Measurements from ENCODE around the gene PCDHB8. TPM values are rescaled to one million over a fixed set of nuclear protein-coding genes. Genes with fewer than 3 reads are reported as not detected.
A peak's percentile ranks its signal among the peaks of the same experiment; 100 is the strongest.
"Not testable (repeated sequence)": the region's sequence is repeated elsewhere in the genome, so short reads cannot be mapped to it uniquely, and the experiment has no call there.

The PCDHB8 gene
- total RNA-seq, 1 experiment from 2014 or later, result not detected

DNA sequence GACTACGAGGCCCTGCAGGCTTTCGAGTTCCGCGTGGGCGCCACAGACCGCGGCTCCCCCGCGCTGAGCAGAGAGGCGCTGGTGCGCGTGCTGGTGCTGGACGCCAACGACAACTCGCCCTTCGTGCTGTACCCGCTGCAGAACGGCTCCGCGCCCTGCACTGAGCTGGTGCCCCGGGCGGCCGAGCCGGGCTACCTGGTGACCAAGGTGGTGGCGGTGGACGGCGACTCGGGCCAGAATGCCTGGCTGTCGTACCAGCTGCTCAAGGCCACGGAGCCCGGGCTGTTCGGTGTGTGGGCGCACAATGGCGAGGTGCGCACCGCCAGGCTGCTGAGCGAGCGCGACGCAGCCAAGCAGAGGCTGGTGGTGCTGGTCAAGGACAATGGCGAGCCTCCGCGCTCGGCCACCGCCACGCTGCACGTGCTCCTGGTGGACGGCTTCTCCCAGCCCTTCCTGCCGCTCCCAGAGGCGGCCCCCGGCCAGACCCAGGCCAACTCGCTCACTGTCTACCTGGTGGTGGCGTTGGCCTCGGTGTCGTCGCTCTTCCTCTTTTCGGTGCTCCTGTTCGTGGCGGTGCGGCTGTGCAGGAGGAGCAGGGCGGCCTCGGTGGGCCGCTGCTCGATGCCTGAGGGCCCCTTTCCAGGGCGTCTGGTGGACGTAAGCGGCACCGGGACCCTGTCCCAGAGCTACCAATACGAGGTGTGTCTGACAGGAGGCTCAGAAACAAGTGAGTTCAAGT, 6.7 kb downstream of the PCDHB8 start:
- DNase-seq (ENCODE audit: low spot score), result not testable (repeated sequence)

DNA sequence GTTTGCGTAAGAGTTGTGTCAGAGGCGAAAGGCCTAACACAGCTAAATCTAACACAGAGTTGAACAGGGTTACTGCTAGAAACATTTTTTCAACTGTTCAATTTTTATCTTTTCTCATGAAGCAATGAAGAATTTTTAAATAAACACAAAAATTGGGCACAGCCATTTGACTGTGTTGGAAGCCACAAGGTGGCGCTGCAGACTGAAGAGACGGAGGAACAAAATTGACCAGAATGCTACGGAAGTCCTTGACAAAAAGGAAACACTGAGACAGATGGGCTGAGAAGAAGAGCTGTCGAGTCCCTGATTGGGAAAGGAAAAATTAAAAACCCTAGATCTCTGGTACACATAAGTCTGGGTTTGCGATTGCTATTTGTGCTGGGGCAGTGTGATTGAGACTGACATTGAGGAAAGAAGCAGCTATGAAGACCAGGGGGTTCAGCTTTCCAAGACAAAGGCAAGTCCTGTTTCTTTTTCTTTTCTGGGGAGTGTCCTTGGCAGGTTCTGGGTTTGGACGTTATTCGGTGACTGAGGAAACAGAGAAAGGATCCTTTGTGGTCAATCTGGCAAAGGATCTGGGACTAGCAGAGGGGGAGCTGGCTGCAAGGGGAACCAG, 9.4 kb downstream of the PCDHB8 start, which contains the start of gene PCDHB9:
Gene PCDHB9 (plus strand): TSS at position 265 of the 616 bp plus-strand sequence. CDS start 158 bp downstream, at position 423.
- DNase-seq (ENCODE audit: low spot score), result no peak

DNA sequence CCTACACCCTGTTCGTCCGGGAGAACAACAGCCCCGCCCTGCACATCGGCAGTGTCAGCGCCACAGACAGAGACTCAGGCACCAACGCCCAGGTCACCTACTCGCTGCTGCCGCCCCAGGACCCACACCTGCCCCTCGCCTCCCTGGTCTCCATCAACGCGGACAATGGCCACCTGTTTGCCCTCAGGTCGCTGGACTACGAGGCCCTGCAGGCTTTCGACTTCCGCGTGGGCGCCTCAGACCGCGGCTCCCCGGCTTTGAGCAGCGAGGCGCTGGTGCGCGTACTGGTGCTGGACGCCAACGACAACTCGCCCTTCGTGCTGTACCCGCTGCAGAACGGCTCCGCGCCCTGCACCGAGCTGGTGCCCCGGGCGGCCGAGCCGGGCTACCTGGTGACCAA, 11.1 kb downstream of the PCDHB8 start:
- not testable (repeated sequence) for DNase-seq (ENCODE audit: low spot score)

DNA sequence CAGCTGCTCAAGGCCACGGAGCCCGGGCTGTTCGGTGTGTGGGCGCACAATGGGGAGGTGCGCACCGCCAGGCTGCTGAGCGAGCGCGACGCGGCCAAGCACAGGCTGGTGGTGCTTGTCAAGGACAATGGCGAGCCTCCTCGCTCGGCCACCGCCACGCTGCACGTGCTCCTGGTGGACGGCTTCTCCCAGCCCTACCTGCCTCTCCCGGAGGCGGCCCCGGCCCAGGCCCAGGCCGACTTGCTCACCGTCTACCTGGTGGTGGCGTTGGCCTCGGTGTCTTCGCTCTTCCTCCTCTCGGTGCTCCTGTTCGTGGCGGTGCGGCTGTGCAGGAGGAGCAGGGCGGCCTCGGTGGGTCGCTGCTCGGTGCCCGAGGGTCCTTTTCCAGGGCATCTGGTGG, 11.5 kb downstream of the PCDHB8 start:
- DNase-seq (ENCODE audit: low spot score), result not testable (repeated sequence)

DNA sequence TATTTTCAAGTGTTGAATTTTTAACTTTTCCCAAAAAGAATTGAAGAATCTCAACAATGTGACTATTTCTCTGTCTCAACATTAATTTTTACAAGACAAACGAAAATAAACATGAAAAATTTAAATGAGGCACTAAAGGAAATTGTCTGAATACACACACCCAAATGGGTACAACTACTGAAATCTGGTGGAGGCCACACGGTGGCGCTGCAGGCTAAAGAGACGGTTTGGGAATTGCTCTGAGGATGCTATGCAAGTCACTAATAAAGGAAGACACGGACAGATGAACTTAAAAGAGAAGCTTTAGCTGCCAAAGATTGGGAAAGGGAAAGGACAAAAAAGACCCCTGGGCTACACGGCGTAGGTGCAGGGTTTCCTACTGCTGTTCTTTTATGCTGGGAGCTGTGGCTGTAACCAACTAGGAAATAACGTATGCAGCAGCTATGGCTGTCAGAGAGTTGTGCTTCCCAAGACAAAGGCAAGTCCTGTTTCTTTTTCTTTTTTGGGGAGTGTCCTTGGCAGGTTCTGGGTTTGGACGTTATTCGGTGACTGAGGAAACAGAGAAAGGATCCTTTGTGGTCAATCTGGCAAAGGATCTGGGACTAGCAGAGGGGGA, 14.6 kb downstream of the PCDHB8 start, which contains the start of gene PCDHB10:
Gene PCDHB10 (plus strand): TSS at position 244 of the 616 bp plus-strand sequence. CDS start 200 bp downstream, at position 444.
- peak; percentile 54 for DNase-seq (ENCODE audit: low spot score)

DNA sequence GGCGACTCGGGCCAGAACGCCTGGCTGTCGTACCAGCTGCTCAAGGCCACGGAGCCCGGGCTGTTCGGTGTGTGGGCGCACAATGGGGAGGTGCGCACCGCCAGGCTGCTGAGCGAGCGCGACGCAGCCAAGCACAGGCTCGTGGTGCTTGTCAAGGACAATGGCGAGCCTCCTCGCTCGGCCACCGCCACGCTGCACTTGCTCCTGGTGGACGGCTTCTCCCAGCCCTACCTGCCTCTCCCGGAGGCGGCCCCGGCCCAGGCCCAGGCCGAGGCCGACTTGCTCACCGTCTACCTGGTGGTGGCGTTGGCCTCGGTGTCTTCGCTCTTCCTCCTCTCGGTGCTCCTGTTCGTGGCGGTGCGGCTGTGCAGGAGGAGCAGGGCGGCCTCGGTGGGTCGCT, 16.7 kb downstream of the PCDHB8 start:
- DNase-seq (ENCODE audit: low spot score), result not testable (repeated sequence)

DNA sequence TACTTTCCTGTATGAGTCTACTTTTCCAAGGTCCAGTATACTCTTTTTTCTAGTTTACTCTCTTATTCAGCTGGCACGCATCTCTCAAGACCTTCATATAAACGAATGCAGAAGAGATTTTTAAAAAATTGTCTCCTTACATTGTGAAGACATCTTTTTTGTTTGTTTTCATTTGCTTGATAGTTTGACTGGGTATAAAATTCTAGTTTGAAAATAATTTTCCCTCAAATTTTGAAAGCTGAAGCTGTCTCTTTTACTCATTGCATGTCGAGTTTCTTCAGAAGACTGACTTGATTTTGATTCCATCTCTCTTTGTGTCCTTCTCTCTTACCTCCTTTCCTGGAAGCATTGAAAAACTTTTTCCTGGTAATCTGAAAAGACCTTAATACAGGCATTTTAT, 18.8 kb downstream of the PCDHB8 start:
- DNase-seq (ENCODE audit: low spot score), result no peak

DNA sequence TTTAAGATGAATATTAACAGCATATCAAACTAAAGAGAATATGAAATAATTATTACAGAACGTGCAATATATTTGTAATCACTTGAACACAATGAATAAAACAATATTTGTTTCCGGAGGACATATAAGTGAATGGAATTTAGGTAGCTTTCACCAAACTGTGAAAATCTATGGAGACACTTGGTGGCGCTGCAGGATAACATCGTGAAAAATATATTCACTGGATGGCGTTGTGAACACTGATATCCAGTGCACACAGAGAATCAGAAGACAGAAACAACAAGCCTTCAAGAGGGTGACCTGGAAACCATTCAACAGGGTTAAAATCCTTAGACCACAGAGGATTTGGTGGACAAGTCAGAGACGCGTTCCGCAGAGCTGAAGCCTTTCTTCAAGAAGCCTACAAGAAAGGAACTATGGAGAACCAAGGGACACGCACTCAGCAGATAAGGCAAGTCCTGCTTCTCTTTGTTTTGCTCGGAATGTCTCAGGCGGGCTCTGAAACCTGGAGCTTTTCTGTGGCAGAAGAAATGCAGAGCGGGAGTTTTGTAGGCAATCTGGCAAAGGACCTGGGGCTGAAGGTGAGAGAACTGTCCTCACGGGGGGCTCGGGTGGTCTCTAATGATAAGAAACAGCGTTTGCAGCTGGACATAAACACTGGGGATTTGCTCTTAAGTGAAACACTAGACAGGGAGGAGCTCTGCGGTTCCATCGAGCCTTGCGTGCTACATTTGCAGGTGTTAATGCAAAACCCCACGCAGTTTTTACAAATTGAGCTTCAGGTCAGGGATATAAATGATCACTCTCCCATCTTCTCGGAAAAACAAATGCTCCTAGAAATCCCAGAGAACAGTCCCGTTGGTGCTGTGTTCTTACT, 22.0 kb downstream of the PCDHB8 start, which contains the start of gene PCDHB11:
Gene PCDHB11 (plus strand): TSS at position 269 of the 877 bp plus-strand sequence. CDS start 148 bp downstream, at position 417.
- DNase-seq (ENCODE audit: low spot score), result no peak

DNA sequence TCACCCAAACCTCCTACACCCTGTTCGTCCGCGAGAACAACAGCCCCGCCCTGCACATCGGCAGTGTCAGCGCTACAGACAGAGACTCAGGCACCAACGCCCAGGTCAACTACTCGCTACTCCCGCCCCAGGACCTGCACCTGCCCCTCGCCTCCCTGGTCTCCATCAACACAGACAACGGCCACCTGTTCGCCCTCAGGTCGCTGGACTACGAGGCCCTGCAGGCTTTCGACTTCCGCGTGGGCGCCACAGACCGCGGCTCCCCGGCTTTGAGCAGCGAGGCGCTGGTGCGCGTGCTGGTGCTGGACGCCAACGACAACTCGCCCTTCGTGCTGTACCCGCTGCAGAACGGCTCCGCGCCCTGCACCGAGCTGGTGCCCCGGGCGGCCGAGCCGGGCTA, 23.5 kb downstream of the PCDHB8 start:
- not testable (repeated sequence) for DNase-seq (ENCODE audit: low spot score)

DNA sequence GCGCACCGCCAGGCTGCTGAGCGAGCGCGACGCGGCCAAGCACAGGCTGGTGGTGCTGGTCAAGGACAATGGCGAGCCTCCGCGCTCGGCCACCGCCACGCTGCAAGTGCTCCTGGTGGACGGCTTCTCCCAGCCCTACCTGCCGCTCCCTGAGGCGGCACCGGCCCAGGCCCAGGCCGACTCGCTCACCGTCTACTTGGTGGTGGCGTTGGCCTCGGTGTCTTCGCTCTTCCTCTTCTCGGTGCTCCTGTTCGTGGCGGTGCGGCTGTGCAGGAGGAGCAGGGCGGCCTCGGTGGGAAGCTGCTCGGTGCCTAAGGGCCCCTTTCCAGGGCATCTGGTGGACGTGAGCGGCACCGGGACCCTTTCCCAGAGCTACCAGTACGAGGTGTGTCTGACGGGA, 24.1 kb downstream of the PCDHB8 start:
- not testable (repeated sequence) for DNase-seq (ENCODE audit: low spot score)

DNA sequence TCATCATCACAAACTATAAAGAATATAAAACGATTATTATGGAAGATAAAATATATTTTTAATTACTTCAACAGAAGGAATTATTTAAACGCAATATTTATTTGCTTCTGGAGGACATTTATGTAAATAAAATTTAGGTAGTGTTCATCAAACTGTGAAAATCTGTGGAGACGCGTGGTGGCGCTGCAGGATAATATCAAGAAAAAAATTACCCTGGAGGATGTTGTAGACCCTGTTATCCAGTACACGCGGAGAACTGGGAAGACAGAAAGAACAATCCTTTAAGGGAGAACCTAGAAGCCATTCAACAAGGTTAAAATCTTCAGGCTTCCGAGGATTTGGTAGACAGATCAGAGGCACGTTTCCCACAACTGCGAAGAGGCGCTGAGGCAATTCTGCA, 30.9 kb downstream of the PCDHB8 start, which contains the start of gene PCDHB12:
Gene PCDHB12 (plus strand): TSS at position 242 of the 400 bp plus-strand sequence. CDS start 189 bp downstream, outside the sequence.
- no peak for DNase-seq (ENCODE audit: low spot score)

DNA sequence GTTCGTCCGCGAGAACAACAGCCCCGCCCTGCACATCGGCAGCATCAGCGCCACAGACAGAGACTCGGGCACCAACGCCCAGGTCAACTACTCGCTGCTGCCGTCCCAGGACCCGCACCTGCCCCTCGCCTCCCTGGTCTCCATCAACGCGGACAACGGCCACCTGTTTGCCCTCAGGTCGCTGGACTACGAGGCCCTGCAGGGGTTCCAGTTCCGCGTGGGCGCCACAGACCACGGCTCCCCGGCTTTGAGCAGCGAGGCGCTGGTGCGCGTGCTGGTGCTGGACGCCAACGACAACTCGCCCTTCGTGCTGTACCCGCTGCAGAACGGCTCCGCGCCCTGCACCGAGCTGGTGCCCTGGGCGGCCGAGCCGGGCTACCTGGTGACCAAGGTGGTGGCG, 32.7 kb downstream of the PCDHB8 start:
- not testable (repeated sequence) for DNase-seq (ENCODE audit: low spot score)

DNA sequence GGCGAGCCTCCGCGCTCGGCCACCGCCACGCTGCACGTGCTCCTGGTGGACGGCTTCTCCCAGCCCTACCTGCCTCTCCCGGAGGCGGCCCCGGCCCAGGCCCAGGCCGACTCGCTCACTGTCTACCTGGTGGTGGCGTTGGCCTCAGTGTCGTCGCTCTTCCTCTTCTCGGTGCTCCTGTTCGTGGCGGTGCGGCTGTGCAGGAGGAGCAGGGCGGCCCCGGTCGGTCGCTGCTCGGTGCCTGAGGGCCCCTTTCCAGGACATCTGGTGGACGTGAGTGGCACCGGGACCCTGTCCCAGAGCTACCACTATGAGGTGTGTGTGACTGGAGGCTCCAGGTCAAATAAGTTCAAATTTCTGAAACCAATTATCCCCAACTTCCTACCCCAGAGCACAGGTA, 33.3 kb downstream of the PCDHB8 start:
- not testable (repeated sequence) for DNase-seq (ENCODE audit: low spot score)

DNA sequence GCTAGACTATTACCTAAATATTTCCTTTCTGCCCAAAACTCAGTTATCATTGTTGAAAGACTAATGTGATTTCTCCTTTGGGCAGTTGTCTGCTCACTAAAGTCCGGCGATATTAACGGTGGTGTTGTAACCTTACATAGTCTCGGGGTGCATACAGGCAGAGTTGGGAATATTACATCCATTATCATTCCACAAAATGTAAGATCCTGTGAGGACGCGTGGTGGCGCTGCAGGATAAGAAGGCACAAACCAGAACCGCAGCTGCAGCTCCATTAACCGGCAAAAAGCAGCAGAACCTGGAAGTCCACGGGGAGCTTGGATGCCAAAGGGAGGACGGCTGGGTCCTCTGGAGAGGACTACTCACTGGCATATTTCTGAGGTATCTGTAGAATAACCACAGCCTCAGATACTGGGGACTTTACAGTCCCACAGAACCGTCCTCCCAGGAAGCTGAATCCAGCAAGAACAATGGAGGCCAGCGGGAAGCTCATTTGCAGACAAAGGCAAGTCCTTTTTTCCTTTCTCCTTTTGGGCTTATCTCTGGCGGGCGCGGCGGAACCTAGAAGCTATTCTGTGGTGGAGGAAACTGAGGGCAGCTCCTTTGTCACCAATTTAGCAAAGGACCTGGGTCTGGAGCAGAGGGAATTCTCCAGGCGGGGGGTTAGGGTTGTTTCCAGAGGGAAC, 36.2 kb downstream of the PCDHB8 start, which contains the start of gene PCDHB13:
Gene PCDHB13 (plus strand): TSS at position 264 of the 684 bp plus-strand sequence. CDS start 205 bp downstream, at position 469.
- not testable (repeated sequence) for DNase-seq (ENCODE audit: low spot score)

DNA sequence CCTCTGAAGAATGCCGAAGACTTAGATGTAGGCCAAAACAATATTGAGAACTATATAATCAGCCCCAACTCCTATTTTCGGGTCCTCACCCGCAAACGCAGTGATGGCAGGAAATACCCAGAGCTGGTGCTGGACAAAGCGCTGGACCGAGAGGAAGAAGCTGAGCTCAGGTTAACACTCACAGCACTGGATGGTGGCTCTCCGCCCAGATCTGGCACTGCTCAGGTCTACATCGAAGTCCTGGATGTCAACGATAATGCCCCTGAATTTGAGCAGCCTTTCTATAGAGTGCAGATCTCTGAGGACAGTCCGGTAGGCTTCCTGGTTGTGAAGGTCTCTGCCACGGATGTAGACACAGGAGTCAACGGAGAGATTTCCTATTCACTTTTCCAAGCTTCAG, 37.0 kb downstream of the PCDHB8 start:
- not testable (repeated sequence) for DNase-seq (ENCODE audit: low spot score)

DNA sequence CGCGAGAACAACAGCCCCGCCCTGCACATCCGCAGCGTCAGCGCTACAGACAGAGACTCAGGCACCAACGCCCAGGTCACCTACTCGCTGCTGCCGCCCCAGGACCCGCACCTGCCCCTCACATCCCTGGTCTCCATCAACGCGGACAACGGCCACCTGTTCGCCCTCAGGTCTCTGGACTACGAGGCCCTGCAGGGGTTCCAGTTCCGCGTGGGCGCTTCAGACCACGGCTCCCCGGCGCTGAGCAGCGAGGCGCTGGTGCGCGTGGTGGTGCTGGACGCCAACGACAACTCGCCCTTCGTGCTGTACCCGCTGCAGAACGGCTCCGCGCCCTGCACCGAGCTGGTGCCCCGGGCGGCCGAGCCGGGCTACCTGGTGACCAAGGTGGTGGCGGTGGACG, 37.9 kb downstream of the PCDHB8 start:
- not testable (repeated sequence) for DNase-seq (ENCODE audit: low spot score)

DNA sequence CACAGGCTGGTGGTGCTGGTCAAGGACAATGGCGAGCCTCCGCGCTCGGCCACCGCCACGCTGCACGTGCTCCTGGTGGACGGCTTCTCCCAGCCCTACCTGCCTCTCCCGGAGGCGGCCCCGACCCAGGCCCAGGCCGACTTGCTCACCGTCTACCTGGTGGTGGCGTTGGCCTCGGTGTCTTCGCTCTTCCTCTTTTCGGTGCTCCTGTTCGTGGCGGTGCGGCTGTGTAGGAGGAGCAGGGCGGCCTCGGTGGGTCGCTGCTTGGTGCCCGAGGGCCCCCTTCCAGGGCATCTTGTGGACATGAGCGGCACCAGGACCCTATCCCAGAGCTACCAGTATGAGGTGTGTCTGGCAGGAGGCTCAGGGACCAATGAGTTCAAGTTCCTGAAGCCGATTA, 38.4 kb downstream of the PCDHB8 start:
- not testable (repeated sequence) for DNase-seq (ENCODE audit: low spot score)

DNA sequence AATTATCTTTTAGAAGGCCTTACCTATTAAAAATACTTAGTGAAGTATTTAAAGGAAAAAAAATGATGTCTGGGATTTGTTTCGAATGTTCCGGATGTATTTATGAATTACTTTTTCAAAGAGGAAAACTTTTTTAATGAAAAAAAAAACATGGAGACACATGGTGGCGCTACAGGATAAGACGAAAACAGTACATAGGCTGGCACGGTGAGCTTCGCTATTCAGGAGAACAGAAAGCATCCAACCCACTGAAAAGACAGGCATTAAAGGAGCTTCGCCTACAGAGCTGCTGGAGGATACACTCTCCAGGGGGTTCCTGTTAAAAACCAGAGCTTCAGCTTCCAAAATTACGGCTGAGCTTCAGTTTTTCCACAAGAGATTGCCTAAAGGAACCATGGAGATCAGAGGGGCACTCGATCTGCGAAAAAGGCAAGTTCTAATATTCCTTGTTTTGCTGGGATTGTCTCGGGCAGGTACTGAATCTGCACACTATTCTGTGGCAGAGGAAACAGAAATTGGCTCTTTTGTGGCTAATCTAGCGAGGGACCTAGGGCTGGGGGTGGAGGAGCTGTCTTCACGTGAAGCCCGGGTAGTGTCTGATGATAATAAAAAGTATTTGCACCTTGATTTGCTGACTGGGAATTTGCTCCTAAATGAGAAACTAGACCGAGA, 45.7 kb downstream of the PCDHB8 start, which contains the start of gene PCDHB14:
Gene PCDHB14 (plus strand): TSS at position 232 of the 672 bp plus-strand sequence. CDS start 163 bp downstream, at position 395.
- DNase-seq (ENCODE audit: low spot score), result peak; percentile 52

DNA sequence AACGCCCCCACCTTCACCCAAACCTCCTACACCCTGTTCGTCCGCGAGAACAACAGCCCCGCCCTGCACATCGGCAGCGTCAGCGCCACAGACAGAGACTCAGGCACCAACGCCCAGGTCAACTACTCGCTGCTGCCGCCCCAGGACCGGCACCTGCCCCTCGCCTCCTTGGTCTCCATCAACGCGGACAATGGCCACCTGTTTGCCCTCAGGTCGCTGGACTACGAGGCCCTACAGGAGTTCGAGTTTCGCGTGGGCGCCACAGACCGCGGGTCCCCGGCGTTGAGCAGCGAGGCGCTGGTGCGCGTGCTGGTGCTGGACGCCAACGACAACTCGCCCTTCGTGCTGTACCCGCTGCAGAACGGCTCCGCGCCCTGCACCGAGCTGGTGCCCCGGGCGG, 47.3 kb downstream of the PCDHB8 start:
- DNase-seq (ENCODE audit: low spot score), result not testable (repeated sequence)

DNA sequence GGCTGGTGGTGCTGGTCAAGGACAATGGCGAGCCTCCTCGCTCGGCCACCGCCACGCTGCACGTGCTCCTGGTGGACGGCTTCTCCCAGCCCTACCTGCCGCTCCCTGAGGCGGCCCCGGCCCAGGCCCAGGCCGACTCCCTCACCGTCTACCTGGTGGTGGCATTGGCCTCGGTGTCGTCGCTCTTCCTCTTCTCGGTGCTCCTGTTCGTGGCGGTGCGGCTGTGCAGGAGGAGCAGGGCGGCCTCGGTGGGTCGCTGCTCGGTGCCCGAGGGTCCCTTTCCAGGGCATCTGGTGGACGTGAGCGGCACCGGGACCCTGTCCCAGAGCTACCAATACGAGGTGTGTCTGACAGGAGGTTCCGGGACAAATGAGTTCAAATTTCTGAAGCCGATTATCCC, 47.8 kb downstream of the PCDHB8 start:
- not testable (repeated sequence) for DNase-seq (ENCODE audit: low spot score)
